ENCODE results near the gene RNPC3. TPM values are rescaled to one million over a fixed set of nuclear protein-coding genes. Genes with fewer than 3 reads are reported as not detected.
A peak's percentile ranks its signal among the peaks of the same experiment; 100 is the strongest.

RNPC3 gene
- total RNA-seq, 1 donor from 2014 or later, result 35.4 TPM

DNA sequence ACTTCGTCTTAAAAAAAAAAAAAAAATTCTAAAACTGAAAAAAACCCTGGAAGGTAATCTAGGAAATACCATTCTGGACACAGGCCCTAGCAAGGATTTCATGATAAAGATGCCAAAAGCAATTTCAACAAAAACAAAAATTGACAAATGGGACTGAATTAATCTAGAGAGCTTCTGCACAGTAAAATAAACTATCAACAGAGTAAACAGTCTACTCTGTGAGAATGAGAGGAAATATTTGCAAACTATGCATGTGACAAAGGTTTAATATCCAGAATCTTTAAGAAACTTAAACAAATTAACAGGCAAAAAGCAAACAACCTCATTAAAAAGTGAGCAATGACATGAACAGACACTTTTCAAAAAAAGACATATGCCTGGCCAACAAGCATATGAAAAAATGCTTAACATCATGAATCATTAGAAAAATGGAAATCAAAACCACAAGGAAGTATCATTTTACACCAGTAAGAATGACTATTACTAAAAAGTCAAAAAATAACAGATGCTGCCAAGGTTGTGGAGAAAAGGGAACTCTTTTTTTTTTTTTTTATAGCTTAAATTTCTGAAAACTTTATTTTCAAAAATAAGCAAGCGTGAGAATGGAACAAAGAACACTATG is 29.4 kb upstream of the RNPC3 start:
- H3K27ac ChIP-seq, result no peak overlapping the region
- ATAC-seq (no peak), DNase-seq (no peak)
- H3K27me3 ChIP-seq, result no peaks in the 10 kb centered on the region
- no peaks in the 10 kb centered on the region for H3K9me3 ChIP-seq
- intact Hi-C loops (cut with DNase I), result no loop called here
- no peaks in the 10 kb centered on the region for H3K4me1 ChIP-seq
- no peak for TF ChIP-seq CTCF (IDR thresholded peaks at IDR 0.05)
- no peak overlapping the region for H3K4me3 ChIP-seq
- H3K36me3 ChIP-seq, result no peaks in the 10 kb centered on the region

DNA sequence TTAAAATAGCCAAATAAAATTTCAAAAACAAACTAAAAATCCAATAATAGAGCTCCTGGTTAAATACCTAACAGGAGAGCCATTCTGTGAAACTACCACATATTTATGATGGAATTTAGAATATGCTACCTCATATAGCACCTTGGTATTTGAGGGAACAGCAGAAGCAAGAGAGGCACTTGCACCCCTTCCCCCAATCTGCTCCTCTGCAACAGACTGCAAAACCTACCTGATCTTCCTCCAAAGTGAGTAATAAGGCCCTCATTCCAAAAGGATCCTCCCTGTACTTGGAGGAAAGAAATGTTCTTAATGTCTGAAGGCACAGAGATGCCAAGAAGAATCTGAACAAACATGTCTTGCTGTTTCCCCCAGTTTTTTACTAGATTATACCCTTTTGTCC is 28.1 kb upstream of the RNPC3 start:
- intact Hi-C loops (cut with DNase I), result no loop called here
- DNase-seq (no peak), ATAC-seq (no peak)
- no peaks in the 10 kb centered on the region for H3K27me3 ChIP-seq
- no peaks in the 10 kb centered on the region for H3K9me3 ChIP-seq
- no peak overlapping the region for H3K4me3 ChIP-seq
- H3K27ac ChIP-seq, result no peak overlapping the region
- no peak for TF ChIP-seq CTCF (IDR thresholded peaks at IDR 0.05)
- no peaks in the 10 kb centered on the region for H3K4me1 ChIP-seq
- H3K36me3 ChIP-seq, result no peaks in the 10 kb centered on the region

DNA sequence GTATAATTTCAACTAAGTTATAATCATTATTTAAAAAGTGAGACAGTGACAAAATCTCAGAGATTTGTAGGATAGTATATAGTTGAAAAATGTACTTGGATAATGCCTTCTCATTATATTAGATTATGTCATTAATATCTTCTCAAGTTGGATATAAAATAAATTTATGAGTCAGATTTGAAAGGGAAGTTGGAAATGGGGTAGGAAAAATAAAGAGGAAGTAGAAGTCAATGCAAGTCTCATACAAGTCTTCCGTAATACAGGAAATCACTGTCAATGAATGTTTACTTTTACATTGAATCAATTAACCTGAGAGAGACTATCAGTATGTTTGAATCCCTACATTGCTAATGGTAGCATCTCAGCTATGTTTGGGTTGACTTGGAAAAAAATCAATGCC is 16.2 kb upstream of the RNPC3 start:
- TF ChIP-seq CTCF (IDR thresholded peaks at IDR 0.05), result no peak
- Histone ChIP-seq H3K27me3 (no peaks in the 10 kb centered on the region), H3K36me3 (no peaks in the 10 kb centered on the region), H3K4me1 (no peaks in the 10 kb centered on the region), H3K9me3 (no peaks in the 10 kb centered on the region), H3K27ac (no peak overlapping the region), H3K4me3 (no peak overlapping the region)
- ATAC-seq, result no peak
- intact Hi-C loops (cut with DNase I), result no loop called here
- DNase-seq, result no peak

- no peaks in the 10 kb centered on the region for H3K4me1 ChIP-seq
- no peak overlapping the region for H3K27ac ChIP-seq
- DNase-seq (no peak), ATAC-seq (no peak)
- H3K9me3 ChIP-seq, result no peaks in the 10 kb centered on the region
- TF ChIP-seq CTCF (IDR thresholded peaks at IDR 0.05), result no peak
- intact Hi-C loops (cut with DNase I), result no loop called here
- no peak overlapping the region for H3K4me3 ChIP-seq
- H3K27me3 ChIP-seq, result no peaks in the 10 kb centered on the region
- H3K36me3 ChIP-seq, result no peaks in the 10 kb centered on the region
These were observed 11.8 kb upstream of the RNPC3 start for GRCh38 chr1:103513711-103514110.

DNA sequence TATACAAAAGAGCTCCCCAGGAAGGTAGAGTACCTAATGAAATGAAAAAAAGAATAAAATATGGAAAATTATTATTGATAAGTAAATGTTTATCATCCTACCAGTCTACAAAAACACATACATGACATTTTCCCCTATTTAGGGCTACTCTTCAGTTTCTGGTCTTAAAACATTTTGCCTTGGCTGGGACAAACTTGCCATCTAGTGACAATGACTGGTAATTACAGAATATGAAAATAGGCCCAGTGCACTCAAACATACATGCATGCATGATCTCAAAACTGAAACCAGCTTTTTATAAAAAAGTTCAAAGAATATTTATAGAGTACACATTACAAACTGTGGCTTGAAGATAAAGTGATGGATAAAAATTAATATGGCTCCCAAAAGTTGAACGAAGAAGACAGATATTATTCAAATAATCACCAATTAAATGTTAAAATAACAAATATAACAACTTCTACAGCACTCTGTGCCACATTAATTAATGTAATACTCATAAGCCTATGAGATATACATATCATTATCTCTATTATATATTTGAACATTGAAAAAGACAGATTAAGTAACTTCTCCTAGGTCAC is 10.5 kb upstream of the RNPC3 start:
- intact Hi-C loops (cut with DNase I), result no loop called here
- ATAC-seq (peak; percentile 84), DNase-seq (no peak)
- Histone ChIP-seq H3K9me3 (no peaks in the 10 kb centered on the region), H3K4me1 (no peaks in the 10 kb centered on the region), H3K27me3 (no peaks in the 10 kb centered on the region), H3K4me3 (no peak overlapping the region), H3K27ac (no peak overlapping the region), H3K36me3 (no peaks in the 10 kb centered on the region)
- peak; percentile 77 for TF ChIP-seq CTCF (IDR thresholded peaks at IDR 0.05)

Measured in upper lobe of right lung (tissue), 1 donor.